GM12891 (cell line): ENCODE data around the gene NET1.

Experiments
- POLR2A ChIP-seq: IDR thresholded peaks from 2 replicates; pipeline ENCODE4 v1.6.1; 2011; ENCODE audit warnings: low read depth, low read length, control low read depth
- POLR2AphosphoS5 ChIP-seq: IDR thresholded peaks from 2 replicates; pipeline ENCODE4 v1.6.1; 2011; ENCODE audit warnings: low read depth, low read length, control low read depth

DNA sequence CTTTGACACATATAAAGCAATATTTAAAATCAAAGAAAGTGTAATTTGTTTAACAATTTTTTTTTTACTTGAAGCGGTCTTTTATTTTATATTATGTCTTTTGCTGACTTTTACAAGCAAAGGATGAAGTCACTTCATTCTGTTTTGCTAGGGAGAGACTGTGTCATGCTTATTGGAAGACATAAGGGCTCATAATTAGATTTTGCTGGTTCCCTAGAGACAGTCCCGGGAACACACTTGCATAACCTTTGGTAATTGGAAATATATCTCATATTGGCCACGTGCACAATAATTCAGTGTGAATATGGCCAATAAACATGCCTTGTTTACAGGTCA, 448 bp upstream of the NET1 start:
- TF ChIP-seq POLR2AphosphoS5, result no peak
- no peak for TF ChIP-seq POLR2A
